ENCODE data around the gene CYP4F8.
"Not testable (repeated sequence)": the region's sequence is repeated elsewhere in the genome, so short reads cannot be mapped to it uniquely, and the experiment has no call there.

CYP4F8 gene

DNA sequence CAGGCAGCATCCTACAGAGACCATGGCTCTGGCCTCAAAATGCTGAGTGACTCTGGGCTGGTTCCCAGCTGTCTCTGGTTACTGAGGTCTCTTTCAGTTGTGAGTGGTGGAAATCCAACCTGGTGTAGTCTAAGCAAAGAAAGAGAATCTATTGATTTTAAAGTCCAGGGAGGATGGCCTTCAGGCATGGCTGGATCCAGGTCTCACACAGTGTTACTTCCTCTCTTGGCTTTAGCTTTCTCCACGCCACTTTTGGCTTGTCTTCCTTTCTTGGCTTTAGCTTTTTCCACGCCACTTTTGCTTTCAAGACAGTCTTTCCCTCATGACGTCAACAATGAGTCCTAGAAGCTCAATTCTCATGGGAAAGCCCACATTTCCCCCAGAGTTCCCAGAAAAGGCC is 29.8 kb downstream of the CYP4F8 start:
- no peak for DNase-seq

DNA sequence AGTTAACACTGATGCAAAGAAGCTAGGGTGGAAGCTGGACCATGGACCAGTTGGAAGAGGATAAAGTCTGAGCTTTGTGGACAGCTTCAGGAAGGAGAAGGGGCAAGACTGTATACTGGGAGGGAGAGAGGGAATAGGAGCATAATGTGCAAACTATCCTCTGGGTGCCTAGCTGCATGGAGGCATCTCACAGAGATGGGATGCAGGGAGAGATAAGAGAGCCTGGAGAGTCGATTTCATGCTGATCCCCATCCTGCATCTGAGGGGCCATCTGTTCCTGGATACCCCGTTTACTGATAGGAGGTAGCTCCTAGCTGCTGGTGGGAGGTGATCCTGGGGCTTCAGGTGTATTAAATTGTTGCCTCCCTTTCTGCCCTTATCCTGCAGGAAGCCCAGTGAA is 34.5 kb downstream of the CYP4F8 start:
- DNase-seq, result no peak

DNA sequence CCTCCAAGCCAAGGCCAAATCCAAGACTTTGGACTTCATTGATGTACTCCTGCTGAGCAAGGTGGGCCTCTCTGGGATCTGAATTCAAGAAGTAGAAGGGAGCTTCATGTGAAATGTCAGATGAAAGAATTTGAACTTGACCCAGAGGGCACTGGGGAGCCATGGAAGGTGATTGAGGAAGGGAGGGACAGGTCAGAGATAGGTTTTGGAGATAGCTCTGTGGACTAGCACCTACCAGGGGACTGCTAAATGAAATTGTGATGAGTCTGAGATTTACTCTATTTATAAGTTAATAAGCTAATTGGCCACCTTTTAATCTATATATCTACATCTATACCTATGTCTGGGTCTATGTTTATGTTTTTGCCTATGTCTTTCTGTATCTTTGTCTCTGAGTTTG is 35.1 kb downstream of the CYP4F8 start:
- DNase-seq, result not testable (repeated sequence)

DNA sequence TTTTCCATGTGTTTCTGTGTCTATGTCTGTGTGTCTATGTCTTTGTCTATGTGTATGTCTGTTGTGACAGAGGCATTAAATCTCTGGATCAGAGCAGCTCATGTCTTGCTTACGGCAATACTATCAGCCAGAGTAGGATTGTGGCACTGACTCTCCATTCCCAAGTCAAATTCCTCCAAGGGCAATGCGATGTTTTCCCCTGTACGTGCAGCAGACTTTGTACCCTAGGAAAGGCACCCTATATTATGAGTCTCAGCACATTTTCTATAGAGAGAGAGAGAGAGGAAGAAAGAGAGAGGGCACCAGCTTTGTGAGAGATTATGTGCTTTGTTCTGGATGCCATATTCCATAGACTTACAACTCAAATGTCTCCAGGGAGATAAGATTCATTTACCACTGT is 36.8 kb downstream of the CYP4F8 start:
- no peak for DNase-seq

DNA sequence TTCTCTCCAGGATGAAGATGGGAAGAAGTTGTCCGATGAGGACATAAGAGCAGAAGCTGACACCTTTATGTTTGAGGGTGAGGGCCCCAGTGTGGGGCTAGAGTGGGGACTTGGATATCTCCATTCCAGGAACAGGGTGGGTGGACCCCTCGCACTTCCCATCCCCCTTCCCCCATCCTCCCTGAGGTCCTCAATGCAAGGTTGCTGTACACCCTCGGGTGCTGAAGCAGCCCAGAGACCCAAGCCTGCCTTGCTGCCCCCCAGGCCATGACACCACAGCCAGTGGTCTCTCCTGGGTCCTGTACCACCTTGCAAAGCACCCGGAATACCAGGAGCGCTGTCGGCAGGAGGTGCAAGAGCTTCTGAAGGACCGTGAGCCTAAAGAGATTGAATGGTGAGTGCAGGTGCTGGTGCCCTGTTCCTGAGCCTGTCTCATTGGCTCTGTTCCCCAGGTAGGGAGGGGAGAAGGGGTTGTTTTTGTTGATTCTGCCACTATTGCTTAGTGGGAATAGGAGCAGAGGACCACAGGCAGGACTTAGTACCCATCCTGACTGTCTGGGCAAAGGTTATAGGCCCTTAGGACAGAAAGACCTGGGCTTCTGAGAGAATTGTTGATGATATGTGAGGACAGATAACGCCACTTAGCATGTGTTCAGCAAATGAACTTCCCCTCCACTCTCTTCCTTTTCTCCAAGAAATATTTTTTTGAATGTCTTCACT is 37.7 kb downstream of the CYP4F8 start:
- DNase-seq, result no peak

DNA sequence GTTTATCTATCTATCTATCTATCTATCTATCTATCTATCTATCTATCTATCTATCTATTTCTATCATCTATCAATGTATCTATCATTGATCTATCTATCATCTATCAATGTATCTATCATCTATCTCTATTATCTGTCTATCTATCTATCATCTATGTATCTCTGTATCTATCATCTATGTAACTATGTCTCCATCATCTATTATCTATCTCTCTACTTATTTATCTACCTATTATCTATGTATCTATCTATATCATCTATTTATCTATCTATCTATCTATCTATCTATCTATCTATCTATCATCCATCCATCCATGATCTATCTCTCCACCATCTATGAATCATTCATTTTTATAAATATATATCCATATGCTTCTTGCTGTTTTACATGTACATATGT is 41.4 kb downstream of the CYP4F8 start:
- no peak for DNase-seq

DNA sequence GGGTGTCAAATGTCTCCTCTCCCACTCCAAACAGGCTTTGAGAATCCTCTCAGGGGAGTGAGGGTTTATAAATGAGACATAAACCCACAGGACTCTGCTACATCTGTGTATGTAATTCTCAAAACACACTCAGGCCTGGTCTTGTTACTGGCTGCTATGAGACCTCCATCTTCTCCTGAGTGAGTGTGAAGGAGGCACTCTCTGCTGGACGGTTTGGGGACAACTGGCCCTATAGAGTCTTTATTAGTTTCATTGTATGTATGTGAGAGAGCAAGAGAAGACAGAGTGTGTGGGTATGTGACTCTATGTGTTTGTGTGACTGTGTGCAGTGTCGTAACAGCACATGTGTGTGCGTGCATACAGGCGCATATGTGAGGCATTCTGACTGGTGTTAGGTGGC is 48.2 kb downstream of the CYP4F8 start:
- DNase-seq, result no peak

DNA sequence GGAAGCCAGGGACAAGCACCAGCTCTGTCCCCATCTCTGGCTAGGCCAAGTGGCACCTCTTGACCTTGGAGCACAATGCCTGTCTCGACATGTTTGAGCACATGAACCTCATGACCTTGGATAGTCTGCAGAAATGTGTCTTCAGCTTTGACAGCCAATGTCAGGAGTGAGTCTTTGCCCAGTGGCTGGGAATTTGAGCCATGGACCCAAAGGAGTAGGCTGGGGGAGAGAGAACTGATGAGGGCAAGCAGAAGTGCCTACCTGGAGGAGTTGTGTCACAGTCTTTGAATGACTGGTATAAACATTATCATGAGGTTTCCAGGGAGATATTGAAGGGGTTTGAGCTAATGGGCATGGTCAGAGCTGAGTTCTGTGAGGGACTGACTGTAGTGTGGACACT is 51.2 kb downstream of the CYP4F8 start:
- no peak for DNase-seq

DNA sequence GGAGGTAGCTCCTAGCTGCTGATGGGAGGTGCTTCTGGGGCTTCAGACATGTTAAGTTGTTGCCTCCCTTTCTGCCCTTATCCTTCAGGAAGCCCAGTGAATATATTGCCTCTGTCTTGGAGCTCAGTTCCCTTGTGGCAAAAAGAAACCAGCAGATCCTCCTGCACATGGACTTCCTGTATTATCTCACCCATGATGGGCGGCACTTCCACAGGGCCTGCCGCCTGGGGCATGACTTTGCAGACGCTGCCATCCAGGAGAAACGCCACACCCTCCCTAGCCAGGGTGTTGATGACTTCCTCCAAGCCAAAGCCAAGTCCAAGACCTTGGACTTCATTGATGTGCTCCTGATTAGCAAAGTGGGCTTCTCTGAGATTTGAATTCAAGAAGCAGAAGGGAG is 51.9 kb downstream of the CYP4F8 start:
- peak; percentile 34 for DNase-seq

DNA sequence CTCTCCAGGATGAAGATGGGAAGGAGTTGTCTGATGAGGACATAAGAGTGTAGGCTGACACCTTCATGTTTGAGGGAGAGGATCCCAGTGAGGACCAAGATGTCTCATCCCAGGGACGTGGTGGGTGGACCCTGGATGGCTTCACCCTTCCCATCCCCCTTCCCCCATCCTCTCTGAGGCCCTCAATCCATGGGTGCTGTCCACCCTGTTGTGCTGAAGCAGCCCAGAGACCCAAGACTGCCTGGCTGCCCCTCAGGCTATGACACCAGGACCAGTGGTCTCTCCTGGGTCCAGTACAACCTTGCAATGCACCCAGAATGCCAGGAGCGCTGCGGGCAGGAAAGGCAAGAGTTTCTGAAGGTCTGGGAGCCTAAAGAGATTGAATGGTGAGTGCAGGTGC is 54.4 kb downstream of the CYP4F8 start:
- DNase-seq, result no peak

DNA sequence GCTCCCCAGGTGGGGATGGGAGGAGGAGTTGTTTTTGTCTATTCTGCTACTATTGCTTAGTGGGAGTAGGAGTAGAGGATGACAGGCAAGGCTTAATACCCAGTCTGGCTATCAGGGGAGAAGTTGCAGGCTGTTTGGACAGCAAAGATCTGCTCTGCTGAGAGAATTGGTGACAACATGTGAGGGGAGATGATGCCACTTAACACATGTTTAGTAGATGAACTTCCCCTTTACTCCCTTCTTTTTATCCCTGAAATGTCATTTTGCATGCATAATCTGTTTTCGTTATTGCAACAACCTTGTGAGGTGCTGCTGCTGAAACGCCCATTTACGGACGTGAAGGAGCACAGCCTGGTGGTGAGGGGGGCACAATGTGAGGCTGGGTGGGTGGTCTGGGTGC is 54.9 kb downstream of the CYP4F8 start:
- no peak for DNase-seq

DNA sequence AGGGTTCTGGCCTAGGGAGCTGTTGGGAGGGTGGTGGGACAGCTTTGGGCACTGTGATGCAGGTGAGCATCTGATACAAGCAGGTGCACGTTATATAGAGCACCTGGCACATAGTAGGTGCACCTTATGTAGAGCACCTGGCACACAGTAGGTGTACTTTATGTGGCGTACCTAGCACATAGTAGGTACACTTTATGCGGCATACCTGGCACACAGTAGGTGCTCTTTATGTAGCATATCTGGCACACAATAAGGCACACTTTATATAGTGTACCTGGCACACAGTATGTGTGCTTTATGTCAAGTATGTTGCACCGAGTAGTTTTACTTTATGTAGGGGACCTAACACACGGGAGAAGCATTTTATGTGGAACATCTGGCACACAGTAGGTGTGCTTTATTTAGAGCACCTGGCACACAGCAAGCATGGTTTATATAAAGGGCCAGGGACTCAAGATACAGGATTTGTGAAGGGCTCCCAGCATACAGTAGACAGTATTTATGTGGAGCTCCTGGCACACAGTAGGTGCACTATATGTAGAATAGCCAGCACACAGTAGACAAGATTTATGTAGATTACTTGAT is 56.3 kb downstream of the CYP4F8 start:
- DNase-seq, result no peak

DNA sequence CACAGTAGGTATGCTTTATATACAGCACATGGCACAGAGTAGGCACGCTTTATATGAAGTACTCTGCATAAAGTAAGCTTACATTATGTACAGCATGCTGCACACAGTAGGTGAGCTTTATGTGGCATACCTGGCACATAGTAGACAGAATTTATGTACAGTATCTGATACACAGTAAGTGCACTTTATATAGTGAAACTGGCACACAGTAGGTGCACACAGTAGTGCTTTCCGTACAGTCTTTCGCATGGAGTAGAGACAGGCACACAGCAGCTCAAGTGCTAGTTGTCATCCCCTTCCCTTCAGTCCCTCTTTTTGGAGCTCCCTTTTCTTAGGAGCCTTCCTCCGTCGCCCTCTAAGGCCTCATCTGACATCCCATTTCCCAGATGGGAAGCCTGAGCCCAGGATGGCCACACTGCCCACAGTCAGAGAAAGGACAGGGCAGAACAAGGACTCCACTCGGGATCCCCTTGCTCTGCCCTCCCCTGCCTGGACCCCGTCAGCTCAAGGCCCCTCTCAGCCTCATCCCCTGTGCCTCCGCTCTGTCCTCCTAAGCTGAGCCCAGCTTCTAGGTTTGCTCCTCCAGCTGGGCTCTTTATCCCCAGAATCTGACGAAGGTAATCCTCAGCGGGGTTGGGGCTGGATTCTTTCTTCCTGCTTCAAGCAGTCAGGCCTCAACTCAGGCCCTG is 57.0 kb downstream of the CYP4F8 start:
- no peak for DNase-seq

DNA sequence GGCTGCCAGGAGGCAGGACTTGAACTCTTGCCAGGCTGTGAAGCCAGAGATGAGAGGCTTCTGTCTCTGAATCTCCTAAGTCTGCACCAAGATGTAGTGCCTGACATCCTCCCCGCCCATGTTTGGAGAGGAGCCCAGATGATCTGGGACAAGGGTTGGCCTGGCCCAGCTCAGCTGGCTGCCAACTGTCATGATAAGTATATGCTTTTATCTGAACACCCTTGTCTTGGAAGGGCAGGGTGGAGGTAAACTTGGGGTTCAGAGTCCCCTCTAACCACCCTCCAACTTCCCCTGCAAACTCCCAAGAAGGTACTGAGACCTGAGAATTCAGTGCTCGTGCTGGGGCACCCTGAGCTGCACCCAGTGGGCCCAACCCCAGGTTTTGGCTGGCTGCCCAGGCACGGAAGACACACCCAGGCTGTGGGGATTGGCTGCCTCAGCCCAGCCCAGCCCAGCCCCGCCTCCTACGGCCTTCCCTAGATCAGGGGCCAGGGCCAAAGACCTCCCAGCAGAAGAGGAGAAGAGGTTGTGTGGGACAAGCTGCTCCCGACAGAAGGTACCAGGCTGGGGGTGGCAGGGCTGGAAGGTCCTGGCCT is 57.7 kb downstream of the CYP4F8 start, which contains the start of gene CYP4F12:
Gene CYP4F12, plus strand, starts transcription at position 508 of the 596 bp plus-strand sequence. CDS start 443 bp downstream, outside the sequence.
- DNase-seq, result peak; percentile 89

DNA sequence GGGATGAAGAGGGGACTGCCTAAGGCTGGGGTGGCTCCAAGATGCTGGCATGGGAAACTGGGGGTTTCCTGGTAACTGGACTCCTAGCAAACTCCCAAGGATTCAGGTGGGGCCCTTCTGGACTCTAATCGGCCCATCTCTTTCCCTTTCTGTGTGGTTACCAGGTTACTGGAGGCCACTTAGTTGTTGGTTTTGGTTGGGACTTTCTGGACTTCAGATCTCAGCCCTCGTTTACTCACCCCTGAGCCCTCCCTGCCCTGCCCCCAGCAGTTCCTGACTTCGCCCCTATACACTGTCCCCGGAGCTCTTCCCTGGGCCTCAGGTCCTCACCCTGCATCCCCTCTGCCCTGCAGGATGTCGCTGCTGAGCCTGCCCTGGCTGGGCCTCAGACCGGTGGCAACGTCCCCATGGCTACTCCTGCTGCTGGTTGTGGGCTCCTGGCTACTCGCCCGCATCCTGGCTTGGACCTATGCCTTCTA is 58.2 kb downstream of the CYP4F8 start:
- DNase-seq, result peak; percentile 9

DNA sequence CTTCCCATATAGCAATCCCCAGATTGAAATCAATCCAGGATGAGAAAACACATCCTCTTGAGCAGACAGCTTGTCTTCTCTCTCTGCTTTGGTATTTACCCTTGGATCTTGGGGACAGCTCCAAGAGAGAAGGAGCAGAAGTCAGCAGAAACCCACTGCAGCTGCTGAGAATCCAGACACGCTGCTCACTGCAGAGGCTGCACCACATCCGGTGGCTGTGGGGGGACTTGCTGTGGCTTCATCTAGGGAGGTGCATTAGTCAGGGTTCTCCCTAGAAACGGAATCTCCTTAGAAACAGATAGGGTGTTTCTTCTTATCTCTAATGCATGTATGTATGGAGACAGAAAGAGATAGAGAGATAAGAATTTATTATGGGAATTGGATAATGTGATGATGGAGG is 60.5 kb downstream of the CYP4F8 start:
- no peak for DNase-seq

DNA sequence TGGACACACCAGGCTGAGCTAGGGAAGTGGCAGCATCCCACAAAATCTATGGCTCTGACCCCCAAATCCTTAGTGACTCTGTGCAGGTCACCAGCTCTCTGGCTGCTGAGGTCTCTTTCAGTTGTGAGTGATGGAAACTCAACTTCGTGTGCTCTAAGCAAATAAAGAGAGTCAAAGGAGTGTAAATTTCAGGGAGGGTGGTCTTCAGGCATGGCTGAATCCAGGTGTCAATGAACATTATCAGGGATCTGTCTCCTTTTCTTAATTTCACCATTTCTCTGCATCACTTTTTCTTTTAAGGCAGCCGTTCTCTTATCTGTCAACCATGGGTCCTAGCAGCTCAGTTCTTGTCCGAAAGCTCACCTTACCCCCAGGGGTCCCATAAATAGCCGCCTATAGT is 64.1 kb downstream of the CYP4F8 start:
- no peak for DNase-seq

DNA sequence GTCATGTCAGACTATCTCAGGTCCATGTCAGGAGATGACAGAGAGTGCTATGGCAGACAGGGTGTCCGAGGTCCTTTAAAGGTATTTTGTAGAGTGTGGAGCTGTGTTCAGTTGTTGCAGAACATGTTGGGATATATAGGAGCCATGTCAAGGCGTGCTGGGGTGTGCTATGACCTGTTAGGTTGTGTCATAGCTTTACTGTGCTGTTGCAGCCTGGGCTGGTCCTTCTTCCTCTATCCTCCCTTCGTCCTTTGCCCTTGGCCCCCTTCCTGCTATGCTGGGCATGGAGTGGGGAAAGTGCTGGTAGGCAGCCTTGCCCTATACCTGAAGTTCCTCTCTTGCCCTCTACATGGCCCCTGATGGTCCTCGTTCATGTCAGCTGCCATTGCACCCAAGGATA is 64.8 kb downstream of the CYP4F8 start:
- not testable (repeated sequence) for DNase-seq

Data from hematopoietic multipotent progenitor cell treated with erythropoietin and hydrocortisone succinate and interleukin-3 and kit ligand, for 4 days (in vitro differentiated cells).